A673 (cell line): ENCODE results near the gene MEGF11. TPM values are rescaled to one million over a fixed set of nuclear protein-coding genes. Genes with fewer than 3 reads are reported as not detected.

Source experiments
- BruUV-seq: library from RNA; stranded (reverse); fragments of 400-500 nt; replicated peaks from 2 replicates; lab custom pipeline; 2021; lab: Mats Ljungman, UMichigan
- CTCF ChIA-PET: fragments of 300-600 bp; sonication (Branson Sonifier 250); formaldehyde crosslinking; loops from one replicate; lab custom pipeline; 2022; ENCODE audit warnings: antibody characterized with exemption; lab: Charles Lee
- POLR2A ChIA-PET: fragments of 300-600 bp; sonication (Branson Sonifier 250); formaldehyde crosslinking; loops from one replicate; lab custom pipeline; 2022; ENCODE audit warnings: antibody characterized with exemption; ENCODE audit not compliant: low non-redundant PET; lab: Charles Lee
- DNase-seq: peaks from one replicate; pipeline ENCODE4 v3.0.0-alpha.2; 2015; ENCODE audit warnings: low spot score
- H3K27ac ChIP-seq: fragments of 200-600 bp; sonication (generic); 2 replicates; pipeline ENCODE4 v1.5.1; 2016; ENCODE audit warnings: mixed run types, low read depth, mild to moderate bottlenecking, mixed read lengths, antibody characterized with exemption, low read length; ENCODE audit not compliant: poor library complexity, severe bottlenecking
- H3K27me3 ChIP-seq: fragments of 200-600 bp; sonication (generic); replicated peaks from 2 replicates; pipeline ENCODE4 v1.6.1; 2017; ENCODE audit warnings: mixed run types, low read depth, mild to moderate bottlenecking, mixed read lengths, antibody characterized with exemption, low read length; ENCODE audit not compliant: insufficient read depth, poor library complexity
- H3K36me3 ChIP-seq: fragments of 200-600 bp; sonication (generic); 2 replicates; pipeline ENCODE4 v1.6.1; 2016; ENCODE audit warnings: mixed run types, mild to moderate bottlenecking, mixed read lengths, antibody characterized with exemption, low read length; ENCODE audit not compliant: insufficient read depth, poor library complexity, severe bottlenecking
- H3K4me1 ChIP-seq: fragments of 200-600 bp; sonication (generic); 2 replicates; pipeline ENCODE4 v1.6.1; 2017; ENCODE audit warnings: mixed run types, mild to moderate bottlenecking, mixed read lengths, antibody characterized with exemption, low read length; ENCODE audit not compliant: insufficient read depth, poor library complexity, severe bottlenecking
- H3K4me3 ChIP-seq: fragments of 200-600 bp; sonication (generic); 2 replicates; pipeline ENCODE4 v1.5.1; 2016; ENCODE audit warnings: low read depth, mixed run types, mild to moderate bottlenecking, mixed read lengths, low read length; ENCODE audit not compliant: poor library complexity, severe bottlenecking
- H3K9me3 ChIP-seq: fragments of 200-600 bp; sonication (generic); 2 replicates; pipeline ENCODE4 v1.6.1; 2016; ENCODE audit warnings: mixed run types, low read depth, mild to moderate bottlenecking, mixed read lengths, antibody characterized with exemption, low read length; ENCODE audit not compliant: poor library complexity, severe bottlenecking
- CTCF ChIP-seq: fragments of 300-800, 200-600 bp; sonication (generic); conservative IDR thresholded peaks from 2 replicates; pipeline ENCODE4 v1.5.1; 2017; ENCODE audit warnings: low read depth, mild to moderate bottlenecking, antibody characterized with exemption, low read length, moderate library complexity, mixed read lengths
- EZH2 ChIP-seq: fragments of 200-600 bp; sonication (generic); IDR thresholded peaks from 2 replicates; pipeline ENCODE4 v1.6.1; 2017; ENCODE audit warnings: borderline replicate concordance, low read depth, mild to moderate bottlenecking, mixed read lengths, antibody characterized with exemption, low read length; ENCODE audit not compliant: poor library complexity, severe bottlenecking
- intact Hi-C: fragments of 100-400 bp; cut with micrococcal nuclease; formaldehyde crosslinking; loops from one replicate; pipeline ENCODE4 v1.10.0; 2022; ENCODE audit not compliant: unreplicated experiment
- total RNA-seq: library from RNA; stranded (reverse); gene quantifications from 2 replicates; pipeline ENCODE4 v1.2.3, GENCODE V29; 2021

Gene MEGF11
- total RNA-seq, 1 experiment from 2014 or later: 0.43 TPM

DNA sequence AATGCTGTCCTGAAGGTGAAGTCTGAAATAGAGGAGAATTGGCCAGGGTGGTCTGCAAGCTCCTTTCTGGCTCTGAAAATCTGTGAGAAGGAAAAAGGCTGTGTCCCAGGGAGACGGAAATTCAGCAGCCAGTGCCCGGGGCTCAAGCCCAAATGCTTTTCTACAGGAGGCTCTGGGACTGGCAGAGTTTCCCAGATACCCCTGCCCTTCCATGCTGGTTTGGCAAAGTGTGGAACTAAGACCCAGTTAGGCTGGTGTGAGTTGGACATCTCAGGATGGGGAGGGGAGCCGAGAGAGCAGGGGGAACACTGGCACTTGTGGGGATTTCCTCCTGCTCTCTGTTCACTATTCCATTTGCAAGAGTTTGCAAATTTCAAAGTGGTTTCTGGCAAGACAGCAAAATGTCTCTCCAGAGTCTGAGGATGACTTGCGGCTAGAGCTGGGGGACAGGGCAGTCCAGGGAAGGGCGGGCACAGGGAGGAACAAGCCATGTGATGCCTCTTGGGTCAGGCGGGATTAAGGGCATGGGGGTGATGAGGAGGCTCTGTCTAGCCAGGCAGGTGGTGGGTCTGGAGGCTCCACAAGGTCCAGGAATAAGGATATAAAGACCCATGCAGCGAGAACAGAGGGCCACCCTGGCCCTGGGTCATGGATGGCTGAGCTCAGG lies 231.9 kb downstream of the MEGF11 start:
- no peak overlapping the region for H3K27ac ChIP-seq
- H3K27me3 ChIP-seq: no peaks in the 10 kb centered on the region
- no peaks in the 10 kb centered on the region for H3K36me3 ChIP-seq
- no peak for DNase-seq
- no TSS peak for BruUV-seq
- TF ChIP-seq CTCF (no peak), EZH2 (no peak)
- intact Hi-C loops: no loop called here
- no peak overlapping the region for H3K4me3 ChIP-seq
- H3K9me3 ChIP-seq: no peaks in the 10 kb centered on the region
- CTCF ChIA-PET: no interaction called here
- peaks cover 11% of the 10 kb centered on the region for H3K4me1 ChIP-seq
- POLR2A ChIA-PET: no interaction called here

- H3K27me3 ChIP-seq: no peaks in the 10 kb centered on the region
- POLR2A ChIA-PET: no interaction called here
- H3K36me3 ChIP-seq: no peaks in the 10 kb centered on the region
- no peak for DNase-seq
- intact Hi-C loops: no loop called here
- TF ChIP-seq CTCF (no peak), EZH2 (no peak)
- CTCF ChIA-PET: no interaction called here
- no peak overlapping the region for H3K4me3 ChIP-seq
- BruUV-seq: no TSS peak
- H3K4me1 ChIP-seq: peaks cover 11% of the 10 kb centered on the region
- H3K9me3 ChIP-seq: no peaks in the 10 kb centered on the region
- H3K27ac ChIP-seq: no peak overlapping the region
These were observed 233.6 kb downstream of the MEGF11 start for GRCh38 chr15:66019826-66020398.

DNA sequence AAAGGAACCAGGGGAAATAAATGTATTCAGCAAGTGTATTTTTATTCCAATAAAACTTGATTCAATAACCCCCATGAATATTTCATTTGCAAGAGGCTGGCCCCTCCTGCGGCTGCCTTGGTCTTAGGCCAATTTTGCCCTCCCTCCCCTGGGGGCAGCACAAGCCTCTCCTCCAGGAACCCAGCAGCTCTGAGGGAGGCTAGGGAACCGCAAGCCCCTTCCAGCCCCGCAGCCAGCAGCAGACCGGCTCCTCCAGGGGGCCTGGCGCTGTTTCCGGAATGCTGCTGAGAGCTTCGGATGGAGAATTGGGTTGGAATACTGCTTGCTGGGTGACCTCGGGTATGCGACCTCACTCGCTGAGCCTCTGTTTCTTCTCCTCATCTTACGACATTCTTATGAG lies 234.2 kb downstream of the MEGF11 start:
- intact Hi-C loops: no loop called here
- no peak overlapping the region for H3K27ac ChIP-seq
- peak; percentile 76 for DNase-seq
- ChIA-PET POLR2A (no interaction called here), CTCF (no interaction called here)
- peaks cover 11% of the 10 kb centered on the region for H3K4me1 ChIP-seq
- no peaks in the 10 kb centered on the region for H3K36me3 ChIP-seq
- H3K9me3 ChIP-seq: no peaks in the 10 kb centered on the region
- H3K27me3 ChIP-seq: no peaks in the 10 kb centered on the region
- TF ChIP-seq CTCF (0 out of 2 replicates have a peak, but pooled peaks have one; percentile 22), EZH2 (no peak)
- no TSS peak for BruUV-seq
- no peak overlapping the region for H3K4me3 ChIP-seq
